ENCODE data around the gene SLC24A4. TPM values are rescaled to one million over a fixed set of nuclear protein-coding genes. Genes with fewer than 3 reads are reported as not detected.

SLC24A4 gene
- polyA plus RNA-seq, 1 donor from 2014 or later = 0.17 TPM

DNA sequence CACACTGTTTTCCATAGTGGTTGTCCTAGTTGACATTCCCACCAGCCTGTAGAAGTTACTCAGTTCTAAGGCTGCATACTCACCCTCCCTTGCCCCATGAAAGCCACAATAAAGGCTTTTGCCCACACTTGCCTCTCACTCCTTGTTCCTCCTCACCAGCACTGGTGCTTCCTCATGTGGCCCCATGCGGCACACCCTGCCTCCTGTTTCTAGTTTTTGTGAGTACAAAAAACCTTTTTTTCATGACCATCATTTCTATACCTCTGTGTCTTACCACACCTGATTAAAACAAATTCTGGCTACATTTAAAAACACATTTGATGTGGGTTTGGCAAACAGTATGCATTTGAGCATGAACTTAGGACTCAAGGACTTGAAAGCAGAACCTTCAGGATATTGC is 149.9 kb downstream of the SLC24A4 start:
- no peaks in the 10 kb centered on the region for H3F3A ChIP-seq (ENCODE audit: insufficient read depth, low read length, poor library complexity, severe bottlenecking)
- H4K20me1 ChIP-seq (ENCODE audit: insufficient read depth) = no peaks in the 10 kb centered on the region
- no peak for TF ChIP-seq SMC3 (conservative IDR thresholded peaks at IDR 0.05; ENCODE audit: poor library complexity)
- no peak for TF ChIP-seq EP300 (conservative IDR thresholded peaks at IDR 0.05; ENCODE audit: poor library complexity, severe bottlenecking)
- no peak for TF ChIP-seq MXI1 (conservative IDR thresholded peaks at IDR 0.05; ENCODE audit: poor library complexity, severe bottlenecking)
- no peak for TF ChIP-seq TAF1 (IDR thresholded peaks at IDR 0.05; ENCODE audit: low read depth)
- TF ChIP-seq POLR2AphosphoS5 (IDR thresholded peaks at IDR 0.05) = no peak
- TF ChIP-seq, protein P1, sequence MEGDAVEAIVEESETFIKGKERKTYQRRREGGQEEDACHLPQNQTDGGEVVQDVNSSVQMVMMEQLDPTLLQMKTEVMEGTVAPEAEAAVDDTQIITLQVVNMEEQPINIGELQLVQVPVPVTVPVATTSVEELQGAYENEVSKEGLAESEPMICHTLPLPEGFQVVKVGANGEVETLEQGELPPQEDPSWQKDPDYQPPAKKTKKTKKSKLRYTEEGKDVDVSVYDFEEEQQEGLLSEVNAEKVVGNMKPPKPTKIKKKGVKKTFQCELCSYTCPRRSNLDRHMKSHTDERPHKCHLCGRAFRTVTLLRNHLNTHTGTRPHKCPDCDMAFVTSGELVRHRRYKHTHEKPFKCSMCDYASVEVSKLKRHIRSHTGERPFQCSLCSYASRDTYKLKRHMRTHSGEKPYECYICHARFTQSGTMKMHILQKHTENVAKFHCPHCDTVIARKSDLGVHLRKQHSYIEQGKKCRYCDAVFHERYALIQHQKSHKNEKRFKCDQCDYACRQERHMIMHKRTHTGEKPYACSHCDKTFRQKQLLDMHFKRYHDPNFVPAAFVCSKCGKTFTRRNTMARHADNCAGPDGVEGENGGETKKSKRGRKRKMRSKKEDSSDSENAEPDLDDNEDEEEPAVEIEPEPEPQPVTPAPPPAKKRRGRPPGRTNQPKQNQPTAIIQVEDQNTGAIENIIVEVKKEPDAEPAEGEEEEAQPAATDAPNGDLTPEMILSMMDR (IDR thresholded peaks at IDR 0.05; ENCODE audit: poor library complexity, severe bottlenecking) = no peak
- no peak for TF ChIP-seq RAD21 (conservative IDR thresholded peaks at IDR 0.05)
- no peak for TF ChIP-seq EZH2 (IDR thresholded peaks at IDR 0.05; ENCODE audit: borderline replicate concordance, insufficient read depth, low read length, poor library complexity, severe bottlenecking)
- TF ChIP-seq, protein P2, sequence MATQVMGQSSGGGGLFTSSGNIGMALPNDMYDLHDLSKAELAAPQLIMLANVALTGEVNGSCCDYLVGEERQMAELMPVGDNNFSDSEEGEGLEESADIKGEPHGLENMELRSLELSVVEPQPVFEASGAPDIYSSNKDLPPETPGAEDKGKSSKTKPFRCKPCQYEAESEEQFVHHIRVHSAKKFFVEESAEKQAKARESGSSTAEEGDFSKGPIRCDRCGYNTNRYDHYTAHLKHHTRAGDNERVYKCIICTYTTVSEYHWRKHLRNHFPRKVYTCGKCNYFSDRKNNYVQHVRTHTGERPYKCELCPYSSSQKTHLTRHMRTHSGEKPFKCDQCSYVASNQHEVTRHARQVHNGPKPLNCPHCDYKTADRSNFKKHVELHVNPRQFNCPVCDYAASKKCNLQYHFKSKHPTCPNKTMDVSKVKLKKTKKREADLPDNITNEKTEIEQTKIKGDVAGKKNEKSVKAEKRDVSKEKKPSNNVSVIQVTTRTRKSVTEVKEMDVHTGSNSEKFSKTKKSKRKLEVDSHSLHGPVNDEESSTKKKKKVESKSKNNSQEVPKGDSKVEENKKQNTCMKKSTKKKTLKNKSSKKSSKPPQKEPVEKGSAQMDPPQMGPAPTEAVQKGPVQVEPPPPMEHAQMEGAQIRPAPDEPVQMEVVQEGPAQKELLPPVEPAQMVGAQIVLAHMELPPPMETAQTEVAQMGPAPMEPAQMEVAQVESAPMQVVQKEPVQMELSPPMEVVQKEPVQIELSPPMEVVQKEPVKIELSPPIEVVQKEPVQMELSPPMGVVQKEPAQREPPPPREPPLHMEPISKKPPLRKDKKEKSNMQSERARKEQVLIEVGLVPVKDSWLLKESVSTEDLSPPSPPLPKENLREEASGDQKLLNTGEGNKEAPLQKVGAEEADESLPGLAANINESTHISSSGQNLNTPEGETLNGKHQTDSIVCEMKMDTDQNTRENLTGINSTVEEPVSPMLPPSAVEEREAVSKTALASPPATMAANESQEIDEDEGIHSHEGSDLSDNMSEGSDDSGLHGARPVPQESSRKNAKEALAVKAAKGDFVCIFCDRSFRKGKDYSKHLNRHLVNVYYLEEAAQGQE (IDR thresholded peaks at IDR 0.05; ENCODE audit: borderline replicate concordance) = no peak
- no peak overlapping the region for H2AFZ ChIP-seq (ENCODE audit: low read depth, low read length)
- no peak overlapping the region for H3K4me3 ChIP-seq (ENCODE audit: low read length)
- no peak overlapping the region for H3K27ac ChIP-seq (ENCODE audit: low read length)
- no peaks in the 10 kb centered on the region for H3K79me2 ChIP-seq (replicated peaks; ENCODE audit: insufficient read depth, low read length)
- H3K4me2 ChIP-seq (ENCODE audit: low read length) = no peak overlapping the region
- H3K9me3 ChIP-seq (ENCODE audit: low read length) = no peaks in the 10 kb centered on the region
- H3K9ac ChIP-seq (ENCODE audit: low read length) = no peak overlapping the region
- no peaks in the 10 kb centered on the region for H3K36me3 ChIP-seq (ENCODE audit: insufficient read depth, low read length)
- no peaks in the 10 kb centered on the region for H3K9me2 ChIP-seq (ENCODE audit: insufficient read depth, low read length)
- H3K27me3 ChIP-seq (ENCODE audit: insufficient read depth, low read depth, low read length) = no peaks in the 10 kb centered on the region

DNA sequence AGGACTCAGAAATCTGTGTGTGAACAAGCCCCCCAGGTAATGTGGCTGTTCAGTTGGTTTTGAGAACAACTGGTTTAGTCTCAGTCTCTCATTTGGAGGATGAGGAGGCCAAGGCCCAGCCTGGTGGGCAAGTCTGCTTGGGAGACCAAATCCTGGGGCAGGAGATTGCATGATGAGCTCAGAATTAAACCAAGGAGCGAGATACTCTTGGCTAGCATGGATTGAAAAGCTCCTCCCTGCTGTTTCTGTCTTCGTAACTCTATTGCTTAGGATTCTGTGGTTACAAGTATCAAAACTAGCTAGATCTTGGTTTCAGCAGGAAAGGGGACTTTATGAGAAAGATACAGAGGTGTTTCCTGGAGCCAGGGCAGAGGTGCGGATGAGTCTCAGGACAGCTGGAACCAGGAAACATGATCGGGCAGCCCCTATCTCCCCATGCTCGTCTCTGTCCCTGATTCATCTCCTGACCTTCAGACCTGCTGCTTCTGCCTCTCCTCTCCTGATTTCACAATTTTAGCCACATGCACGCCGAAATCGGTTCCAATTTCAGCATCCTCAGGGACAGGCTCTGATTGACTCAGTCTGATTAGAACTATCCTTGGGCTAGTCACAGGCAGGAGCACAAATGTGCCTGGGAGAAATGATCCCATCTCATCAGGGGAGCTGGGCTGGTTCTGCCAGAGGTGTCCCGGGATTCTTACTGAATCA is 150.4 kb downstream of the SLC24A4 start:
- no peaks in the 10 kb centered on the region for H4K20me1 ChIP-seq (ENCODE audit: insufficient read depth)
- H3K4me3 ChIP-seq (ENCODE audit: low read length) = no peak overlapping the region
- TF ChIP-seq EP300 (conservative IDR thresholded peaks at IDR 0.05; ENCODE audit: poor library complexity, severe bottlenecking) = no peak
- TF ChIP-seq POLR2AphosphoS5 (IDR thresholded peaks at IDR 0.05) = no peak
- TF ChIP-seq, protein P2 (IDR thresholded peaks at IDR 0.05; ENCODE audit: borderline replicate concordance) = no peak
- TF ChIP-seq MXI1 (conservative IDR thresholded peaks at IDR 0.05; ENCODE audit: poor library complexity, severe bottlenecking) = no peak
- TF ChIP-seq RAD21 (conservative IDR thresholded peaks at IDR 0.05) = no peak
- no peak for TF ChIP-seq TAF1 (IDR thresholded peaks at IDR 0.05; ENCODE audit: low read depth)
- TF ChIP-seq, protein P1 (IDR thresholded peaks at IDR 0.05; ENCODE audit: poor library complexity, severe bottlenecking) = no peak
- no peak for TF ChIP-seq SMC3 (conservative IDR thresholded peaks at IDR 0.05; ENCODE audit: poor library complexity)
- no peak for TF ChIP-seq EZH2 (IDR thresholded peaks at IDR 0.05; ENCODE audit: borderline replicate concordance, insufficient read depth, low read length, poor library complexity, severe bottlenecking)
- no peaks in the 10 kb centered on the region for H3K9me2 ChIP-seq (ENCODE audit: insufficient read depth, low read length)
- no peak overlapping the region for H3K4me2 ChIP-seq (ENCODE audit: low read length)
- H3K36me3 ChIP-seq (ENCODE audit: insufficient read depth, low read length) = no peaks in the 10 kb centered on the region
- H3K9ac ChIP-seq (ENCODE audit: low read length) = no peak overlapping the region
- H3K79me2 ChIP-seq (replicated peaks; ENCODE audit: insufficient read depth, low read length) = no peaks in the 10 kb centered on the region
- no peaks in the 10 kb centered on the region for H3K27me3 ChIP-seq (ENCODE audit: insufficient read depth, low read depth, low read length)
- no peaks in the 10 kb centered on the region for H3F3A ChIP-seq (ENCODE audit: insufficient read depth, low read length, poor library complexity, severe bottlenecking)
- no peak overlapping the region for H2AFZ ChIP-seq (ENCODE audit: low read depth, low read length)
- no peak overlapping the region for H3K27ac ChIP-seq (ENCODE audit: low read length)
- no peaks in the 10 kb centered on the region for H3K9me3 ChIP-seq (ENCODE audit: low read length)

Data from neural cell (in vitro differentiated cells).